ENCODE data around the gene SLC25A5. TPM values are rescaled to one million over a fixed set of nuclear protein-coding genes. Genes with fewer than 3 reads are reported as not detected.

SLC25A5 gene
- total RNA-seq (100 to 1,000 TPM; 127 to 288 (median 176) TPM), polyA plus RNA-seq (100 to 1,000 TPM in 1 of 2 donors, 10 to 100 TPM in 1; 48.7 to 590 TPM)
- long read RNA-seq, donor 1, transcript SLC25A5-201 (4 exons, 1,274 nt), result major isoform, 180 of 201 reads
- long read RNA-seq, donor 1, transcript SLC25A5-203 (2 exons, 433 nt), result minor isoform, 9 of 201 reads
- long read RNA-seq, donor 1, partial matches to known transcripts, result 6 of 201 reads
- long read RNA-seq, donor 1, other reads (novel, unspliced or antisense), result 3 of 201 reads
- long read RNA-seq, donor 2, transcript SLC25A5-203 (2 exons, 433 nt), result minor isoform, 5 of 570 reads
- long read RNA-seq, donor 2, transcript SLC25A5-201 (4 exons, 1,274 nt), result major isoform, 543 of 570 reads
- long read RNA-seq, donor 2, partial matches to known transcripts, result 9 of 570 reads
- long read RNA-seq, donor 2, other reads (novel, unspliced or antisense), result 12 of 570 reads
- long read RNA-seq, donor 3, transcript SLC25A5-201 (4 exons, 1,274 nt), result major isoform, 143 of 154 reads
- long read RNA-seq, donor 3, transcript SLC25A5-203 (2 exons, 433 nt), result minor isoform, 6 of 154 reads
- long read RNA-seq, donor 3, partial matches to known transcripts, result 3 of 154 reads
- long read RNA-seq, donor 3, other reads (novel, unspliced or antisense), result 2 of 154 reads

DNA sequence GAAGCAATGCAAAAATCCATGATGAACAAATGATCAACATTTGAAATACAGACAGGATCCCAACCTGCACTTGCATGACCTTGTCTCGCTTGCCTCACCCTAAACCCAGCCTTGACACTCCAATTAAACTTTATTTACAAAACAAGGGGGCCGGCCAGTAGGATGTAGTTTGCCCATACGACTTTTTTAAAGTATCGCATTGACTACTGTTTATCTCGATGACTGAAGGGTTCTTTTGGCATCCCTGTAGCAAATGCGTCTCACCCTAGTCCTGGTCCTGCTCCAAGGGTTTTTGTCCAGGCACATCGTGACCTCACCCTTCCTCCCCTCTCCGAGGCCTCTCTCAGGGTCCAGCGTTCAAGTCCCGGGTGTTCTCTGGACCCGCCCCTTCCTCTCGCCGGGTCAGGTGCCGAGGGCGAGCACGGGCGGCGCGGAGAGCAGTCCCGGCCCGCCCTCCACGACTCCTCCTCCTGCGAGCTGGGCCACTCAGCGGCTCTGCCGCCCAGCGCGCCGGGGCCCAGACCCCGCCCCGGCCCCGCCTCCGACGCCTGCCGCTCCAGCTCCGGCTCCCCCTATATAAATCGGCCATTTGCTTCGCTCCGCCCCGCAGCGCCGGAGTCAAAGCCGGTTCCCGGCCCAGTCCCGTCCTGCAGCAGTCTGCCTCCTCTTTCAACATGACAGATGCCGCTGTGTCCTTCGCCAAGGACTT, at the start of gene SLC25A5:
Gene SLC25A5, plus strand, starts transcription at position 603 of the 709 bp plus-strand sequence. Its CDS starts 72 bp downstream, at position 675.
- DNase-seq (peak; percentile 85 to 91 (median 87)), ATAC-seq (peak; percentile 93 to 96 (median 96))
- Histone ChIP-seq H3K36me3 (peaks cover 0 to 26% (median 16%) of the 10 kb centered on the region in 9 donors), H3K27me3 (no peaks in the 10 kb centered on the region), H3K27ac (peak within 1 kb of the TSS; percentile 91 to 99 (median 97)), H3K4me3 (peak within 1 kb of the TSS; percentile 73 to 100 (median 85)), H3K9me3 (no peaks in the 10 kb centered on the region), H3K4me1 (peaks cover 0 to 16% (median 0%) of the 10 kb centered on the region in 12 donors)
- 2 to 50% (median 23%) methylated on average over 31 to 46 of the region's 46 CpGs for WGBS, 4 donors
- intact Hi-C loops (cut with DNase I), result loop anchor here in 2 of 10 donors (5.0 to 10.0 kb wide), 2 partner anchors 41 to 233 kb away; partner anchors contain the start of gene PGRMC1 (in 1 of the 2)
- TF ChIP-seq, protein P1, sequence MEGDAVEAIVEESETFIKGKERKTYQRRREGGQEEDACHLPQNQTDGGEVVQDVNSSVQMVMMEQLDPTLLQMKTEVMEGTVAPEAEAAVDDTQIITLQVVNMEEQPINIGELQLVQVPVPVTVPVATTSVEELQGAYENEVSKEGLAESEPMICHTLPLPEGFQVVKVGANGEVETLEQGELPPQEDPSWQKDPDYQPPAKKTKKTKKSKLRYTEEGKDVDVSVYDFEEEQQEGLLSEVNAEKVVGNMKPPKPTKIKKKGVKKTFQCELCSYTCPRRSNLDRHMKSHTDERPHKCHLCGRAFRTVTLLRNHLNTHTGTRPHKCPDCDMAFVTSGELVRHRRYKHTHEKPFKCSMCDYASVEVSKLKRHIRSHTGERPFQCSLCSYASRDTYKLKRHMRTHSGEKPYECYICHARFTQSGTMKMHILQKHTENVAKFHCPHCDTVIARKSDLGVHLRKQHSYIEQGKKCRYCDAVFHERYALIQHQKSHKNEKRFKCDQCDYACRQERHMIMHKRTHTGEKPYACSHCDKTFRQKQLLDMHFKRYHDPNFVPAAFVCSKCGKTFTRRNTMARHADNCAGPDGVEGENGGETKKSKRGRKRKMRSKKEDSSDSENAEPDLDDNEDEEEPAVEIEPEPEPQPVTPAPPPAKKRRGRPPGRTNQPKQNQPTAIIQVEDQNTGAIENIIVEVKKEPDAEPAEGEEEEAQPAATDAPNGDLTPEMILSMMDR (IDR thresholded peaks at IDR 0.05), result no peak
- peak; percentile 54 to 93 for TF ChIP-seq POLR2A (IDR thresholded peaks at IDR 0.05)

DNA sequence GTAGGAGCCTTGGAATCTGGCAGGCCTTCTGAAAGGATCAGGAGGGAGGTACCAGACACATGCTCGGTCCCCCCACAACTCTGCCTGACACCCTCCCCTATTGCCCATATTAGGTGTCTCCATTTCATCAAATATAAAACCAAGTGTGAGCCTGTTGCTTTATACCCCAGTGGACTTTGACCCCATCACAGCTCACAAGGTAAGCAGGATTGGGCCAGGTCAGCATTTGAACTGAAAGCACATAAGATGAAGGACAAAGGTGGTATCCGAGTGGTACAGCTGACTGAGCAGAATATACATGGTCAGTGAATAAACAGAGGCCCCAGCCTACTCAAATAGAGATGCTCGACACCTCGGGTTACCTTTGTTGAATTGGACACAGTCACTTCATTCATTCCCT, 49.1 kb upstream of the SLC25A5 start:
- no peaks in the 10 kb centered on the region for H3K4me1 ChIP-seq
- DNase-seq (no peak), ATAC-seq (no peak)
- H3K27ac ChIP-seq, result no peak overlapping the region
- H3K4me3 ChIP-seq, result no peak overlapping the region
- H3K27me3 ChIP-seq, result no peaks in the 10 kb centered on the region
- 81 to 94% (median 90%) methylated on average over 4 of the region's 4 CpGs for WGBS, 4 donors
- no peak for TF ChIP-seq POLR2A (IDR thresholded peaks at IDR 0.05)
- TF ChIP-seq, protein P1 (IDR thresholded peaks at IDR 0.05), result no peak
- no peaks in the 10 kb centered on the region for H3K9me3 ChIP-seq
- peaks cover 0 to 6% (median 0%) of the 10 kb centered on the region in 9 donors for H3K36me3 ChIP-seq
- intact Hi-C loops (cut with DNase I), result loop anchor here in 6 of 10 donors (2.0 to 10.0 kb wide), 5 partner anchors 92 to 98 kb away; no protein-coding TSS in a partner anchor

DNA sequence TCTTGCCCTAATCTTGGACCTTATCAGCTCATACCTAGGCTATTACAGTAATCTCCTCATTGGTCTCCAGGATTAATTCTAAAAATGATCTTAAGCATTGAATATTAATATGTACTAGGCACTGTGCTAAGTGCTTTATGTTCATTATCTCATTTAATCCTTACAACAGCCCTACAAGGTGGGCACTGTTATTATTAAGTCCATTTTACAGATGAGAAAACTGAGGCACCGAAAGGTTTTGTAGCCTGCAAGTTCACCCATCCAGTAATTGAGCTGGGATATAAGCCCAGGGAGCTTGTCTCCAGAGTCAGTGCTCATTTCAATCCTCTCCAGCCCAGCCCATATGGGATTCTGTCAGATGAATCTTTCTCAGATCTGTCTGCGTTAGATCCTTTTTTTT, 48.3 kb upstream of the SLC25A5 start:
- WGBS, 4 donors, result 77 to 99% (median 88%) methylated on average over 2 of the region's 2 CpGs
- TF ChIP-seq, protein P1 (IDR thresholded peaks at IDR 0.05), result no peak
- no peak for TF ChIP-seq POLR2A (IDR thresholded peaks at IDR 0.05)

More for the DNA sequence above, 48.3 kb upstream of the SLC25A5 start:
- Histone ChIP-seq H3K4me1 (no peaks in the 10 kb centered on the region), H3K36me3 (peaks cover 0 to 6% (median 0%) of the 10 kb centered on the region in 9 donors), H3K27ac (no peak overlapping the region), H3K9me3 (no peaks in the 10 kb centered on the region), H3K27me3 (no peaks in the 10 kb centered on the region), H3K4me3 (no peak overlapping the region)
- no peak for DNase-seq
- intact Hi-C loops (cut with DNase I), result loop anchor here in 6 of 10 donors (2.0 to 10.0 kb wide), 5 partner anchors 91 to 97 kb away; no protein-coding TSS in a partner anchor
- no peak for ATAC-seq

Measured in heart left ventricle (tissue), 16 donors.